OCI-M1 (cell line): Measurements from ENCODE around the gene HSPA12A.

ENCODE experiments used
- DNase-seq: peaks from one replicate; lab custom pipeline; 2025; lab: John Stamatoyannopoulos, UW

Gene HSPA12A

GRCh38 chr10:116771101-116771958 is 29.0 kb upstream of the HSPA12A start:
- DNase-seq: no peak

GRCh38 chr10:116770281-116770680 is 27.9 kb upstream of the HSPA12A start:
- no peak for DNase-seq

DNA sequence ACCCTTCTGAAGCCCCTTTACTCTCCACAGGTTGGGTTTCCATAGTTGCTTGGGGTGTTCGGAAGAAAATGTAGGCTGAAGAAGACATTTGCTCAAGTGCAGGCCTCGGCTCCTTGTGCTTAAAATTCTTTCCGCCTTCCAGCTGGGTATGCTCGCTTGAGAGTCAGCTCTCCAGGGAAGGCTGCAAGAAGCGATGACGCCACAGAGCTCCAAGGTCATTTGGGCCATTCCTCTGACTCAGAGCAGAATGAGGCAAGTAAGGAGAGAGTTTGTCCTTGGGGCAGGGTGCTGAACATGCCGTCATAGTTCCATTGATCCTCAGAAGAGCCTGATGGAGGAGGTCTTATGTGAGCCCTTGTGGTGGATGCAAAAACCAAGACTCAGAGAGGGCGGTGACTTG is 27.4 kb upstream of the HSPA12A start:
- DNase-seq: no peak

DNA sequence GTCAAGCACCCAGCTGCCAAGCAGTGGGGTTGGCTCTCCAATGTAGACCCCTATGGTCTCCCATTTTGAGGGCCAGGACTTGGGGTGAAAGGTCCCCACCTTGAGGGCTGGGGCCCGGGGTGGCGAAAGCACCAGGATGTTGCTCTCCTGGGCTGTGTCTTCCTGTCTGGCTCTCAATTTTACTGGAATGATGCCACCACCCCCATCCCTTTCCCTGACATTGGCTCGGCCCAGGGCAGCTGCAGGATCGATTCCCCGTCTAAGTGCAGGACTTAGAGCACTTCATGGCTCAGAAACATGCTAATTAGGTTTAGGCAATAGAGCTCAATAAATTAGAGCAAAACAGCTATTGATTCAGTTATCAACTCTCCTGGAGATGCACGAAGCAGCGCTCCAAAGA is 27.0 kb upstream of the HSPA12A start:
- DNase-seq: no peak

DNA sequence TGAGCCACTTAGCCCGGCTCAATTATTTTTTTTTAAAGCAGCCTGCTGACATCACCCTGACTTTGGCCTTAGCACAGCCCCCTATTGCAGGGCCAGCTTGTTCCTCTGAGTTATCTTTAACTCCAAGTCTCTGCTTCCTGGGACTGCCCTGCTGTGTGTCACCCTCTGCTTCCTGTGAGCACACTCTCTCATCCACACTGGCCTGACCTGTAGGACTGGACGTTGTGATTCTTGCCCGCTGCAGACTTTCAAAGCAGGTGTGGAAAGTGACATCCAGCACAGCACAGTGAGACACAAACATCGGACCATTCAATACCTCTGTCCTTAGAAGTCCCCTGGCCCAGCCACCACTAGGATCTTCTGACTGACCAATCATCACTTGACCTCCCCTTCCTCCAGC is 26.4 kb upstream of the HSPA12A start:
- DNase-seq: no peak

DNA sequence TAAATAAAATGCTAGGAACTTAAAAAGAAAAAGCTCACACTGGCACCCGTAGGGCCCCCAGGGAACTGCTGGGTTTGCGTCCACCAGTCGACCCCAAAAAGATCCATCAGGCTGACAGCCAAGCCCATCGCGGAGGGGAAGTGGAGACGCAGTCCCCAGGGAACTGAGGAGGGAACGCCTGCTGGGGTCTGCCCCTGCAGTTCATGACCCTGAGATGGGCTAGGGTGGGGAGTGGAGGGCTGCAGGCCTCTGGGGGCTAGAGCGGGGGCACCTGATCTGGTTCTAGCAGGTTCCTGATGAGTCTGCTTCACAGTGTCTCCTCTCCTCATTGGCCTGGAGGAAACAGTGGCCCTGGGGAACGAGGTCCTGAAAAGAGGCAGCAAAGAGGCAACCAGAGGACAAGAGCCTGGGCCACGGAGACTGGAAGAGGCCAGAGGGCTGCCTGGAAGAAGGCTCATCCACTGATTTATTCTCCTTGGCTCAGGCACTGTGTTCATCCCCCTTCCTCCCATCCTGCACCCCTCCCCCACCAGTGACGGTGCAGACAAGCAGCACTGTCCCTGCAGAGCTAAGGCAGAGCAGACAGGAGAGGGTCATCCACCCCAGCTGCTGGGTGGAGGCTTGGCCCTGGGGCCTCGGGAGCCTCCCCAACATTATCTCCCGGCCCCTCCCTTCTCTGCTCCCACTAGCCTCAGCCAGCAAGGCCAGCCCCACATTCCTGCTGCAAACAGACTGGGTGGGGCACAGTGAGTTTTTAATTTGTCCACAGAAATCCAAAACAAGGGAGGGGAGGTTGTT is 24.7 kb upstream of the HSPA12A start:
- no peak for DNase-seq

GRCh38 chr10:116766241-116766827 is 24.0 kb upstream of the HSPA12A start:
- DNase-seq: no peak

DNA sequence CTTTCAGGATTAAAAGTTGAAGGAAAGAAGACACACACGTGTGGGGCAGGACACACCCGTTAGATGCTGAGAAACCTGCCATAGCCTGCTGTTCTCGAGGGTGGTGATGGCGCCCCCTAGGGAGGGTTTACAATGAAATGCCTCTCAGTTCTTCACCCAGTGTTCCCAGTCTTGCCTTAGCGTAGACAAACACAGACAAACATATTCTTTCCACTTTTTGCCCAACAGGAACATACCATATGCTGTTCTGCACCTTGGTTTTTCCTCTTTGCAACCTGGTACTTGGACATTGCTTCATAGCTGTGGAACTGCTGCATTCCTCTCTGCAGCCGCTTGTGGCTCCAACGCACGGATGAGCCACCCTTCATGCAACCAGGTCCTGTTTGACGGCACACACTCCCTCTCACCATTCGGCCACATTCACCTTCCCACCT is 23.3 kb upstream of the HSPA12A start:
- peak; percentile 20 for DNase-seq

- DNase-seq: no peak
Measured at GRCh38 chr10:116764979-116765378, 22.6 kb upstream of the HSPA12A start.

GRCh38 chr10:116763440-116763839 is 21.1 kb upstream of the HSPA12A start:
- no peak for DNase-seq

DNA sequence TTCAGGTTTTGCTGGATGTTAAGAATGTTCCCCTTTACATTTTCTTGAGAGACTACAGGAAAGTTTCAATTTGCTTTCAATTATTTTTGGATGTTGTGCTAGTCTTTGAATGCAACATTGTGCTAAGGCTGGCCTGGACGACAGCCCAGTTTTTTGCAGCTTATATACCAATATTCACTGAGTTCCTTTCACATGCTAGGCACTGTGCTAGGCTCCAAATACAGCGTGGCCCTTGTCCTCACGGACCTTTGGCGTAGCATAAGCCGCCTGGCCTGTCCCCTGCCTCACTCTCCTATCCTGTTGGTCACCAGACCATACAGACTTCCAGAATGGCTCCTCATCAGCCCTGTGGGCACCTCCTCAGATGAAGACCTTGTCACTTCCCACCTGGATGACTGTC is 19.5 kb upstream of the HSPA12A start:
- no peak for DNase-seq

- DNase-seq: no peak
Measured at GRCh38 chr10:116760919-116761318, 18.6 kb upstream of the HSPA12A start.

DNA sequence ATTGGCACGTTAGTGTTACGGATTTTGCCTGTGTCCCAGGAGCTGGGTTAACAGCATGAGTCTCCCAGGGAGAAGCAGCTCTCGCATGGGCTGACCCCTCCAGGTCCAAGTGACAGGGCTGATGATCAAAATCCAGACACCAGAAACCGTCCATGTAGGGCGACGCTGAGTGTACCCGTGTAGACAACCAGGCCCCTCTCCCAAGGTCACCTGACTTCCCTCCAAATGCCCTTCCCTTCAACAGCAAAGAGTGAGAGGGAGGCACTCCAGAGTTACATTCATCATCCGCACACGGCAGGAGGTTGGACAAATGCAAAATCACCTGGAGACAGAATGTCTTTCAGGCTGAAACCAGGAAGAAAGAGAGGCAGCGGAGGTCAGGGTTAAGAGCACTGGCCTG is 14.9 kb upstream of the HSPA12A start:
- no peak for DNase-seq

DNA sequence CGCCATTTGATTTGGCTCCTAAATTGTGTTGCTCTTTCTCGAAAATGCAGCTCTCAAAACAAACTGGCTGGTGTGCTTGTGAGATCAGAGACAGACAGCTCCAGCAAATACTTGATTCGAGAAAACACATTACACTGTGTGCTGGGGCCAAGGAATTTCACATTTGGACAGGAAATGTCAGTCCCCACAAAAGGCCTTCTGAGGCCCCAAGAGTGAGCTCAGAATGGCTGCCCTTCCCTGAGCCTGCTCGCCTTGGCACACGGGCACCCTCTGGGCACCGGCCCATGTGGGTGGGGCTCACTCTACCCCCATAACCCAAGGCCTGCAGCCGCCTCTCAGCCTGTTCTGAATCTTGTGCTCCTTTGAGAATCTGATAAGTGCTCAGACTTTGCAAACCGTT is 13.9 kb upstream of the HSPA12A start:
- no peak for DNase-seq

DNA sequence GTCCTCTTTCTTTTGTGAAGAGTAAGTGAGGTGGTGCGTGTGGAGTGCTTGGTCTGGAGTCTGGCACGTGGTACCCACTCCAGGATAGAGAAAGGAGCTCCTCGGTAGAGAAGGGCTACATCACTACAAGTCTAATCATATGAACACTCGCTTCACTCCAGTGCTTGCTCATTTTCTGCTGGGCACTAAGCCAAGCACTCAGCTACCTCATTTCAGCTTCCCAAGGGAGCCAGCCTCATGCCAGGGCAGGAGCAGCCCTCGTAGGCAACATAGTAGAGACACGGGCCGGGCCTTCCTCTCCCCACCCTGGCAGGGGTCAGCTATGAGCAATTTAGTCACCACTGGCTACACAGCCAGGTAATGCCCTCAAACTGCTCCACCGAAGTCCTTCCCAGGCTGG is 11.4 kb upstream of the HSPA12A start:
- no peak for DNase-seq

DNA sequence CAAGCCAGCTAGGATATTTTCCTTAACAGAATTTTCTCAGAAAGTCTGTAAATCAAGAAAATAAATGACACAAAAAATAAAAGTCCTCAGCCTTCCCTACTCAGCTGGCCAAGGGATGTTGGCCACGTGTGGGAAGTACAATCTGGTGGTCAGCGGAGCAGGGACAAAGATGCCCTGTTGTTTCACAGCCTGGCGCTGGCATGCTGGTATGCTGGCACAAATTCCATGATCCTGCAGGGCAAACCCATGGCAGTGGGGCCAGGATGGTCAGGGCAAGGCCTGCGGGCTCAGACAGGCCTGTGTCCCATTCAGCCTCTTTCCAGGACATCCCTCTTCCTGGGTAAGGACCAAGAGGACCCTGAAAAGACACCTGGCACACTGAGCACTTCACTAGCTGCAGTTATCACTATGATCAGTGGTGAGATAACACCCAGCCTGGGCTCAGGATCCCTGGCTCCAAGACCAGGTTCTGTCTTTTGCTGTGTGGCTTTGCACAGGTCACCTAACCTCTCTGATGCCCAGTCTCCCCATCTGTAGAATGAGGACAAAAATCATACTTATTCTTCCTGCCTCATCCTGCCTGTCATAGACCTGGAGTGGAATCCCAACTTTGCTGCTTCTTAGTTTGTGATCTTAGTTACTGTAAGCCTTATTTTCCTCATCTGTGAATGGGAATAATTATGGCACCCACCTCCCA is 10.8 kb upstream of the HSPA12A start:
- DNase-seq: no peak

DNA sequence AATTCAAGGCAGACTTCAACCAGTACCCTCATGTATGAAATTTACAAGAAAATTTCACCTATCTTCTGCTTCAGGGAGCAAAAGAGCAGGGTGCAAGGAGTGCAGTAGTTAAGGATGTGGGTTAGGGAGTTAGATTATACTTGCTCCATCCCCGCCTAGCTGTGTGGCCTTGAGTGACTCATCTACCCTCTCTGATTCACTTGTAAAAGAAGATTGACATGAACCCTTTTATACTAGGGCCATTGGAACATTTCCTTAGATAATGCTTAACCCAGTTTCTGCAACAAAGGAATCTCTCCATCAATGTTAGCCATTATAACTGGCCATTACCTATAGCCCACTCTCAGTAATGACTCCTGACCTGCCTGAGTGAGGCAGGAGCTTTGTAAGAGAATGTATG is 10.2 kb upstream of the HSPA12A start:
- no peak for DNase-seq

- no peak for DNase-seq
Measured at GRCh38 chr10:116748471-116748870, 6.1 kb upstream of the HSPA12A start.

GRCh38 chr10:116748041-116748440 is 5.7 kb upstream of the HSPA12A start:
- no peak for DNase-seq

GRCh38 chr10:116747325-116747724 is 5.0 kb upstream of the HSPA12A start:
- DNase-seq: no peak

GRCh38 chr10:116744885-116745284 is 2.5 kb upstream of the HSPA12A start:
- no peak for DNase-seq

GRCh38 chr10:116744163-116744753 is 1.9 kb upstream of the HSPA12A start:
- no peak for DNase-seq
